GM19240 (cell line): ENCODE results near the gene WNT3A.

Experiments
- DNase-seq: peaks from one replicate; pipeline ENCODE4 v3.0.0; 2011; ENCODE audit warnings: low spot score; ENCODE audit not compliant: insufficient read length

The WNT3A gene

GRCh38 chr1:227999056-227999930 is 7.5 kb upstream of the WNT3A start:
- peak; percentile 74 for DNase-seq

GRCh38 chr1:228000416-228000815 is 6.4 kb upstream of the WNT3A start:
- DNase-seq = no peak

- no peak for DNase-seq
Observed at GRCh38 chr1:228000836-228001563, 5.8 kb upstream of the WNT3A start.

GRCh38 chr1:228001738-228002535 is 4.9 kb upstream of the WNT3A start:
- no peak for DNase-seq

- no peak for DNase-seq
Observed at GRCh38 chr1:228002792-228003191, 4.0 kb upstream of the WNT3A start.

GRCh38 chr1:228003461-228004330 is 3.1 kb upstream of the WNT3A start:
- DNase-seq = no peak

GRCh38 chr1:228004331-228004855 is 2.4 kb upstream of the WNT3A start:
- peak; percentile 64 for DNase-seq

GRCh38 chr1:228004856-228005462 is 1.8 kb upstream of the WNT3A start:
- no peak for DNase-seq

GRCh38 chr1:228005511-228006033 is 1.2 kb upstream of the WNT3A start:
- no peak for DNase-seq

- no peak for DNase-seq
Observed at GRCh38 chr1:228006034-228006785, 588 bp upstream of the WNT3A start.

GRCh38 chr1:228007049-228007800 is 427 bp downstream of the WNT3A start:
- no peak for DNase-seq

- no peak for DNase-seq
Observed at GRCh38 chr1:228007801-228008341, 1.1 kb downstream of the WNT3A start.

- no peak for DNase-seq
Observed at GRCh38 chr1:228008391-228009115, 1.8 kb downstream of the WNT3A start.

GRCh38 chr1:228009116-228009827 is 2.5 kb downstream of the WNT3A start:
- no peak for DNase-seq

- no peak for DNase-seq
Observed at GRCh38 chr1:228009828-228010775, 3.3 kb downstream of the WNT3A start.

GRCh38 chr1:228010921-228011320 is 4.1 kb downstream of the WNT3A start:
- DNase-seq = no peak
